ENCODE results near the gene THADA. TPM values are rescaled to one million over a fixed set of nuclear protein-coding genes. Genes with fewer than 3 reads are reported as not detected.
A peak's percentile ranks its signal among the peaks of the same experiment; 100 is the strongest.

The THADA gene
- polyA plus RNA-seq, 3 donors from 2014 or later = 4.2 to 16.2 (median 8.9) TPM

DNA sequence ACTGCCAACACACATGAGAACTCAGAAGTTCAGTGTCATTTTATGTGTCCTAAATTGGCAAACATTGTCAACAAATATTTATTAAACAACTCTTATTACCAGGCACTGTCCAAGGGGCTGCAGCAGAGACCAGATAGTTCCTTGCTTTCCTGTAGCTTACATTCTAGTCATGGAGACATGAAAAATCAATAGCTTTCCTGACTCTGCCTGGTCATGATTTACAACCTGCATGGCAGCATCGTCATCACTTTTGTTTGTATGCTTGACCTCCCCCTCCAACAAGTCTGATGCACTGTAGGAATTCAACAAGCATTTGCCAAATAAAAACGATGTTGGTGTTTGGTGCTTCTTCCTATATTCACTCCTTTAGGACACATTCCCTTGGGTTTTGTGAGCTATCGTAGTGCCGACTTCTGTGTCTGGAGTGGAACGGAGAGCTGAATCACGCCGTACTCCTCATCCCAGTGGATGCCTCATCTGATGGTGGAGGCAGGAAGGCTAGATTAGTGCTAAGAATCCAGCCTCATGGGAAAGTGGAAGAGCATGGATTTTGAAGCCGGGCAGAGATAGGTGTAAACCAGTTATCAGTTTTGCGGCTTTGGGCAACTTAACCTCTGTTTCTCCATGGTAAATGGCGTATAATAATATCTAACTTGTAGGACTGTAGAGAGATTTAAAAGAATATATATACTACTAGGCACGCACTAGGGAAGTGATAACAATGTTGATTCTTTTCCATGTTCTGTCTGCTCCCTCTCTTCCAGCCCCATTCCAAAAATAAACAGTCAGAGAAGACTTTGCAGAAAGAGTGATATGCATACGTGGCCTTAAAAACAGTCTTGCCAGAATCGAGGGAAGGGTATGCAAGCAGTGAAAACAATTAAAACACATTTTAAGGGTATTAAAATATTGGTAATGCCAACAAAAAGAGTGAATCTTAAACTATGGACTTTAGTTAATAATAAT, 249.0 kb downstream of the THADA start:
- DNase-seq = no peak
- H3K4me1 Mint-ChIP-seq = no peaks in the 10 kb centered on the region
- H3K36me3 Mint-ChIP-seq = peaks cover 6 to 29% (median 9%) of the 10 kb centered on the region in 3 donors
- H3K27me3 Mint-ChIP-seq (ENCODE audit: low read depth in 3 of 3) = peaks cover 0 to 2% (median 0%) of the 10 kb centered on the region in 3 donors
- H3K9me3 Mint-ChIP-seq = no peaks in the 10 kb centered on the region
- H3K4me3 Mint-ChIP-seq = no peak overlapping the region
- H3K27ac Mint-ChIP-seq = peak overlapping the region in 1 of 6 donors; percentile 21

DNA sequence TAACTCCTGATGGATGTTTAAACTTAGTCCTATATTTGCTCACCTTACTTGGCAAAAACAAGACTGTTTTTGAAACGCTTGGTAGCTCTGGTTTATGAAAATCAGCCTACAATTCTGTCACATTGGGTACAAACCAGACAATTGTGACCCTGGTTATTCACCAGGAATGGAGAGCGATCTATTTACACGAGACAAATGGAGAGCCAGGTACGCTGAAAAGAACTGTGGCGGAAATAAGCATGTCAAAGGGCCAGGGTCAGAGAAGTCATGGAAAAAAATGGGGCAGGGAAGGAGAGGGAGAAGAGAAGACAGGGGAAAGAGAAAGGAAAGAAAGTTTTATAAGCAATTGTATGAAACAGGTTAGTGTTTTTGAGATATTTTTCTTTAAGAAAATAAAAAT, 250.0 kb downstream of the THADA start:
- peaks cover 9 to 36% (median 12%) of the 10 kb centered on the region in 3 donors for H3K36me3 Mint-ChIP-seq
- H3K27ac Mint-ChIP-seq = no peak overlapping the region
- no peaks in the 10 kb centered on the region for H3K9me3 Mint-ChIP-seq
- no peak for DNase-seq
- peaks cover 0 to 2% (median 0%) of the 10 kb centered on the region in 3 donors for H3K27me3 Mint-ChIP-seq (ENCODE audit: low read depth in 3 of 3)
- H3K4me1 Mint-ChIP-seq = no peaks in the 10 kb centered on the region
- H3K4me3 Mint-ChIP-seq = no peak overlapping the region

DNA sequence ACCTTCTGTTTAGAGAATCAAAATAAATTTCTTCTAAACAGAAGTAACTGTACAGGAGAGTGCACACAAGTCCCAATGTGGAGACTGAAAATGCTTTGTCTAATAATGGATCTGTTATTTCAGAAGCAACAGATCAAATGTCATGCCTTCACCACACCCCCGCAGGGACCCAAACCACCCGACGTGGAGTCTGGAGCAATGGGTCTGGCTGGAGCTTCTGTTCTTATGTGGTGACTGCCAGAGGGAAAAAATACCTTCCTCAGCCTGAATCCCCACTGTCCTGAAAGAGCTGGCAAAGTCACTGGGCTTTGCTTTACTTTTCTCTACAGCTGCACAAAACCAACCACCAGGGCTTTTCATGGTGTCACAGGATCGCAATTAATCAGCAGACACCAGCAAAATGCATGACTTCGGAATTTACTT, 250.4 kb downstream of the THADA start:
- H3K27me3 Mint-ChIP-seq (ENCODE audit: low read depth in 3 of 3) = peaks cover 0 to 2% (median 0%) of the 10 kb centered on the region in 3 donors
- no peak overlapping the region for H3K4me3 Mint-ChIP-seq
- H3K36me3 Mint-ChIP-seq = peaks cover 10 to 40% (median 15%) of the 10 kb centered on the region in 3 donors
- H3K4me1 Mint-ChIP-seq = no peaks in the 10 kb centered on the region
- no peaks in the 10 kb centered on the region for H3K9me3 Mint-ChIP-seq
- DNase-seq = no peak
- no peak overlapping the region for H3K27ac Mint-ChIP-seq

DNA sequence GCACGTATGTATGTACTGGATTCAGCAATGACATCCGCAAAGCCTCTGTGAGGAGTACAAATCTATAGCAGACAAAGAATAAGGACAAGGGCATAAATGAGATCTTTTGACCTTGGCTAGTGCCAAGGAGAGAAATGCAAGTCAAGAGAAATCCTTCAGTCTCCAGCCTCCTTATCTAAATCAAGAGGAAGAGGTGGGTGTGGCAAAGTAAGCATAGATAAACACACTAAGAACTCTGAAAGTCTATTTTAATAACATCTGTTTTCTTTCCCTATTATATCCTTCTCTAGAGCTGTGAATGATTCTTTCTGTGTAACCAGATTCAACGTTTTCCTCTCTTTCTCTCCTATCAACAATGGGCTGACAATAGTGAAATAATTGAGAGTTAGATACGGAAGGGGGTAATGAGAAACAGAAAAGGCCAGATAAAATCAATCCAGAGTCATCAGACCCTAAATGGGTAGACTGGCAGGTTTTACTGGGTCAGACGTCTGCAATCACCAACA, 250.9 kb downstream of the THADA start:
- Mint-ChIP-seq H3K27ac (no peak overlapping the region), H3K9me3 (no peaks in the 10 kb centered on the region), H3K4me1 (no peaks in the 10 kb centered on the region), H3K4me3 (no peak overlapping the region), H3K27me3 (ENCODE audit: low read depth in 3 of 3) (peaks cover 0 to 2% (median 0%) of the 10 kb centered on the region in 3 donors), H3K36me3 (peaks cover 13 to 42% (median 20%) of the 10 kb centered on the region in 3 donors)
- no peak for DNase-seq

DNA sequence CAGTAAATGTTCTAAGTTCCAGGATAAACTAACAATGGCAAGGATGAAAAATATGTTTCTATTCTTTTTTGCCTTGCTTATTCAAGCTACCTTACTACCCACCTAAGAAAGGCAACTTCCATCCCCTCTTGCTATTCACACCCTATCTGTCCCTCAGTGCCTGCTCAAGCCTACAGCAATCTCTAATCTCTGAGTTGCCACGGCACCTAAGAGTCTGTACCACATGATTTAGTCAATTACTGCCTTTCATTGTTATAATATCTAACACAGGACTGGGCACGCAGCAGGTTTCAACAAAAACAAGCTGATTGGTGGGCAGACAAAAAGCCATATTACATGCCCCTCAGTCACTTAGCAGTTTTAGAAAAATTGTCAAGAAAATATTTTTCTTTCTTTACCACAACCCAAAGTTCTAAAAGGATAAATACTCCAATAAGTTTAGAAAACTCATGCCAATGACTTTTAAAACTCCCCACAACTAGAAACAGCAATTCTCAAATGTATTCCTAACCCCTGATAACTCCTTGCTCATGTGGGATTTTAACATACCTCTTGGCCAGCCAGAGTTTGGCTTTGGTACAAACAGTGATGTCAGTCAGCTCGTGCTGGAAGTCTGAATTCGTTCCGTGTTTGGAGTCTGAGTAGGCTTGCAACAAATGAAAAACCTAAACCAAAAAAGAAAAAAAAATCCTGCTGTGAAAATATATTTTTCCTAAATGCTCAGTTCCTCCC, 252.1 kb downstream of the THADA start:
- Mint-ChIP-seq H3K4me3 (no peak overlapping the region), H3K9me3 (no peaks in the 10 kb centered on the region), H3K36me3 (peaks cover 13 to 42% (median 24%) of the 10 kb centered on the region in 3 donors), H3K27me3 (ENCODE audit: low read depth in 3 of 3) (peaks cover 0 to 2% (median 0%) of the 10 kb centered on the region in 3 donors), H3K4me1 (no peaks in the 10 kb centered on the region), H3K27ac (peak overlapping the region in 1 of 6 donors; percentile 3)
- no peak for DNase-seq

DNA sequence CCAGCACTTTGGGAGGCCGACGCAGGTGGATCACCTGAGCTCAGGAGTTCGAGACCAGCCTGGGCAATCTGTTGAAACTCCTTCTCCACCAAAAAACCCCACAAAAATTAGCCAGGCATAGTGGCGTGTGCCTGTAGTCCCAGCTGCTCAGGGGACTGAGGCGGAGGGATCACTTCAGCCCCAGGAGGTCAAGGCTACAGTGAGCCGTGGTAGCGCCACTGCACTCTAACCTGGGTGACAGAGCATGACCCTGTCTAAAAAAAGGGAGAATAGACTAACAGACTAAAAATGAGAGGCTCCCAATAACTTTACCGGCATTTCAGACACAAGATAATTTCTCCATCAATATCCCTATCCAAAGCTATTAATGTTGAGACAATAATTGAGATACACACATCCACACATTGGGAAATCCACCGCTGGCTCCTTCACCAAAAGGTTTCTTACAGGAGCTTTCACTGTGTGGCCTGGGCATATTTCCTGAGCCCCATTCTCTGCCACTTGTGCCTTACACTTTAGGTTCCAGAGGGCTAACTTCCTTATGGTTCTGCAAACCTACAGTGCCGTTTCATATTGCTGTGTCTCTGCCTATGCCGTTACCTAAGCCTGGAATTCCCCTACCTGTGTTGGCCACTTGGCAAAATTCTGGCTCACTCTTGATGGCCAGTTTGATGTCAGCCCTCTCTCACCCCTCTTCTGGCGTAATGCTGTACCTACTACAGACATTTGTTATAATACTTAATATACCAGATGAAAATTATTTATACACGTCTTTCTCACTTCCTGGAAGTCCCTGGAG, 253.7 kb downstream of the THADA start:
- H3K27me3 Mint-ChIP-seq (ENCODE audit: low read depth in 3 of 3) = peaks cover 0 to 2% (median 0%) of the 10 kb centered on the region in 3 donors
- DNase-seq = no peak
- H3K27ac Mint-ChIP-seq = no peak overlapping the region
- H3K4me3 Mint-ChIP-seq = no peak overlapping the region
- H3K36me3 Mint-ChIP-seq = peaks cover 11 to 41% (median 28%) of the 10 kb centered on the region in 3 donors
- no peaks in the 10 kb centered on the region for H3K4me1 Mint-ChIP-seq
- no peaks in the 10 kb centered on the region for H3K9me3 Mint-ChIP-seq

DNA sequence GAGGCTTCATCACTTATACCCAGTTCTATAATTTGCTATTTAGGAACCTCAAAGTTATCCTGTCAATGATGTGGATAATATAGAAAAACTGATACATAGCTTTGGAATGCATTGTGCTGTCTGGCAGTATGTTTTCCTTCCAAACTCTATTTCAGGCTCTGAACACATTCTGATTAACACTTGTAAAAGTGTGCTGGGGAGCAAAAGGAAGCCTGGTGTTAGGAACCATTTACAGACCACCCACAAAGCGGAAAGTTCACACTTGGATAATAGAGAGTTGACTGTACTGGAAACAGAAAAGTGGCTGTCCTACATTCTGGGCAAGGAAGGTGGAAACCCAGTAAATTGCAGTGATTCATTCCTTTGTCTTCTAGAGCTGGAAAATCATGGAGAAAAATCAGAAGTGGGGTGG, 254.9 kb downstream of the THADA start:
- Mint-ChIP-seq H3K27me3 (ENCODE audit: low read depth in 3 of 3) (peaks cover 0 to 2% (median 0%) of the 10 kb centered on the region in 3 donors), H3K9me3 (no peaks in the 10 kb centered on the region), H3K27ac (no peak overlapping the region), H3K4me3 (no peak overlapping the region), H3K4me1 (peaks cover 0 to 7% of the 10 kb centered on the region in 2 donors), H3K36me3 (peaks cover 9 to 34% (median 28%) of the 10 kb centered on the region in 3 donors)
- no peak for DNase-seq

DNA sequence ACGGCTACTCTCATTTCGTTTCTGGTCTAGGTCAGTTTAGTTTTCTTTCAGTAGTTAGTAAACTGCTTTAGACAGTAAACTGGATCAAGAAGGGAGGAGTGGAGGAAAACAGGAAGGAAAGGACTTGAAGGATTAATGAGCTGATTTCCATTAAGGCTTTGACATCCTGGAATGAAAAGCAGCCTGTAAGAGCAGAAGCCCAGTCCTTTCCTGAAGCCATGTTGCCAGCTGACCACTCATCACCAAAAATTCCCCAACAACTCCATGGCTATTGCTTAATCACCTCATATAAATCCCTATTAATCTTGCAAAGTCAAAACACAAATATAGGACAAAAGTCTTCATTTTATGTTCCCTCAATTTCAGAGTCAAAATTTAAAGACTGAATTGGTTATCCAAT, 255.8 kb downstream of the THADA start:
- Mint-ChIP-seq H3K27ac (no peak overlapping the region), H3K4me1 (peaks cover 0 to 7% of the 10 kb centered on the region in 2 donors), H3K36me3 (peaks cover 9 to 36% (median 32%) of the 10 kb centered on the region in 3 donors), H3K27me3 (ENCODE audit: low read depth in 3 of 3) (peaks cover 0 to 2% (median 0%) of the 10 kb centered on the region in 3 donors), H3K9me3 (no peaks in the 10 kb centered on the region), H3K4me3 (no peak overlapping the region)
- DNase-seq = no peak

DNA sequence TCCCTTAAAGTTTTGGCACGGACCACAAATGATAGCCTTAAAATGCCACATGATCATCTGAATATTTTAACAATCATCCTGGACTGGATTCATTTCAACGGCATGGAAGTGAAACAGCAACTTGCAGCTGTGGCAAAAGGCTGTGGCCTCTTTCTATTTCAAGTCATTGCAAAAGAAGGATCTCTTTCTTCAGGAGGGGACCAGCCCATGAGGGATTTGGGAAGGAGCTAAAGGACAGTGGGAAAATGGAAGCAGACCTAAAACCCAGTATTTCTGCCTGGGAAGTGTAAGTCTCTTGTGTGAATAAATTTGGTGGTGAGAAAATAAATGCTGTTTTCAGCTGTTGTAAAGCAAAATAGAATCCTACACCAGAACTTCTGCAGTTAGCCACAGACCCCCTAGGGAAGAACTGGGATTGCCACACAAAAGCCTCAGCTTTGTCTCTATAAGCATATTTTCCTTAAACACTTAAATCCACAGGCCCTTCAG, 262.1 kb downstream of the THADA start:
- H3K4me3 Mint-ChIP-seq = no peak overlapping the region
- peaks cover 0 to 7% of the 10 kb centered on the region in 2 donors for H3K4me1 Mint-ChIP-seq
- no peak for DNase-seq
- H3K9me3 Mint-ChIP-seq = no peaks in the 10 kb centered on the region
- H3K27me3 Mint-ChIP-seq (ENCODE audit: low read depth in 3 of 3) = peaks cover 0 to 2% (median 0%) of the 10 kb centered on the region in 3 donors
- H3K27ac Mint-ChIP-seq = peak overlapping the region in 2 of 6 donors; percentile 8 to 28
- peaks cover 15 to 19% (median 19%) of the 10 kb centered on the region in 3 donors for H3K36me3 Mint-ChIP-seq

DNA sequence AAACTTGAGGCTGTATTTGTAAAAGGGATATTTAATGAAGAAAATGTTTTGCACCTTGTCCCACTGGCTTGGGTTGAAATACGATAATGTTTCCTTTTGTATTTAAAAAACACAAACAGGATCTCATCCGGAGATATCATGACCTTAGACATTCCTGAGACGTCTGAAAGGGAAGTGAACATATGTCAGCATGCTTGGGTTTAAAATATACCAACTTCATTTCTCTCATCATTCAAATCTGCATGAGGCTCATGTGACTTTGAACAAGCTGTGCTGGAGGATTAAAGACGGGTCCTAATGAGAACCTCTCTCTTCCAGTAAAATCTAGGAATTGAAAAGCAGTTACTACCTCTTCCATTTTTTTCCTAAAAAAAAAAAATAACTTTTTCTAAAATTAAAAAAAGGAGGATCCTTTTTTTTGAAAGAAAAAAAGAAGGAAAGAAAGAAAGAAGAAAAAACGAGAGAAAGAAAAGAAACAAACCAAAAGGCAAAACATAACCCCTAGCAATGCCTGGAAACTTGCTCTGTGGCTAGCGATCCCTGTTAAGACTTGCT, 262.7 kb downstream of the THADA start:
- Mint-ChIP-seq H3K36me3 (peaks cover 14 to 19% (median 15%) of the 10 kb centered on the region in 3 donors), H3K9me3 (no peaks in the 10 kb centered on the region), H3K27me3 (ENCODE audit: low read depth in 3 of 3) (peaks cover 0 to 2% (median 0%) of the 10 kb centered on the region in 3 donors), H3K4me3 (no peak overlapping the region), H3K4me1 (peaks cover 0 to 7% of the 10 kb centered on the region in 2 donors), H3K27ac (peak overlapping the region in 2 of 6 donors; percentile 8 to 28)
- no peak for DNase-seq

DNA sequence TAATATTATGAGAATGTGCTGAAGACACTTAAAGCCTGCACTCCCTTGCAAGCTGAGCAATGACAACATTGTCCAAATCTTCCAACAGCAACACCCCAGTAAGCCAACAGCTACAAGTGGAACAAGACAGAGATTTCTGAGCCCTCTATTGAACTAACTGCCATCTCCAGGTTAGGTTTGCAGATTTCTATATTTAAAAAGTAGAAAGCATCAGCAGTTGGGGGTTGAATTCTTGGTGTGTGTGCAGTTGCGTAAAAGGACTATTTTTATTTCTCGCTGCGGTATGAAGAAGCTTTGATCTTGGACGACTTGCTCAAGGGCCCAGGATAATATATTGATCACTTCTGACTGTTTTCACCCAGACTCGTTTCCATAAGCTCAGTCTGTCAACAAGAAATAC, 263.2 kb downstream of the THADA start:
- DNase-seq = no peak
- no peaks in the 10 kb centered on the region for H3K9me3 Mint-ChIP-seq
- H3K27ac Mint-ChIP-seq = no peak overlapping the region
- peaks cover 14 to 19% (median 15%) of the 10 kb centered on the region in 3 donors for H3K36me3 Mint-ChIP-seq
- peaks cover 0 to 7% of the 10 kb centered on the region in 2 donors for H3K4me1 Mint-ChIP-seq
- peaks cover 0 to 2% (median 0%) of the 10 kb centered on the region in 3 donors for H3K27me3 Mint-ChIP-seq (ENCODE audit: low read depth in 3 of 3)
- H3K4me3 Mint-ChIP-seq = no peak overlapping the region

DNA sequence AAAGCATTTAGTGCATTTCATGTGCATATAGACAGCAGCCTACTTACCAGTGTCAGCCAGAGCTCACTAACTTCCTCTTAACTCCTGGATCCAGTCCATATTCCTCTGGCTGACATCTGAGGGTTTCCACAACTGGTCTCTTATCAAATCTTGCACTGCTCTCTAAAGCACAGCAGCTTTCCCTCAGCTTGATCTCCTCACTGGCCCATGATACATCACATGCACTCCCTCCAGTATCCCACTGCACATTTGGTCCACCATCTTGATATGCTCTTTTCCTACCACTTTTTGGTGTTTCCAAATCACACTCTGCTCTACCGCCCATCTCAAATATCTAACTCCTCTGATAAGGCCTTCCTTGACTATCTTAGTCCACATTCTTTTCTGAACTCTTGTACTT, 264.4 kb downstream of the THADA start:
- Mint-ChIP-seq H3K36me3 (peaks cover 15 to 19% (median 19%) of the 10 kb centered on the region in 3 donors), H3K9me3 (no peaks in the 10 kb centered on the region), H3K27ac (no peak overlapping the region), H3K4me3 (no peak overlapping the region), H3K4me1 (peaks cover 0 to under 1% of the 10 kb centered on the region in 2 donors), H3K27me3 (ENCODE audit: low read depth in 3 of 3) (peaks cover 0 to 2% (median 0%) of the 10 kb centered on the region in 3 donors)
- no peak for DNase-seq

Data from immature natural killer cell (primary cell).